GM12875 (cell line): ENCODE results near the gene TNKS1BP1.
"Not testable (repeated sequence)": the region's sequence is repeated elsewhere in the genome, so short reads cannot be mapped to it uniquely, and the experiment has no call there.

Experiments
- H3K4me3 ChIP-seq: one replicate; pipeline ENCODE4 v1.5.1; 2011; ENCODE audit warnings: low read depth, low read length, control low read depth
- CTCF ChIP-seq: IDR thresholded peaks from 2 replicates; pipeline ENCODE4 v1.5.1; 2011; ENCODE audit warnings: low read depth, mild to moderate bottlenecking, control low read depth, inconsistent platforms, low read length, moderate library complexity, borderline replicate concordance; ENCODE audit not compliant: insufficient read depth

TNKS1BP1 gene

GRCh38 chr11:57368106-57368844 lies 43.5 kb upstream of the TNKS1BP1 start:
- no peak overlapping the region for H3K4me3 ChIP-seq
- no peak for TF ChIP-seq CTCF

- H3K4me3 ChIP-seq: no peak overlapping the region
- no peak for TF ChIP-seq CTCF
Observed at GRCh38 chr11:57364851-57365660, 40.3 kb upstream of the TNKS1BP1 start.

GRCh38 chr11:57363131-57364080 lies 38.7 kb upstream of the TNKS1BP1 start:
- no peak for TF ChIP-seq CTCF
- H3K4me3 ChIP-seq: no peak overlapping the region

GRCh38 chr11:57361926-57362325 lies 37.2 kb upstream of the TNKS1BP1 start:
- TF ChIP-seq CTCF: no peak
- H3K4me3 ChIP-seq: no peak overlapping the region

- not testable (repeated sequence) for H3K4me3 ChIP-seq
Observed at GRCh38 chr11:57361420-57361819, 36.7 kb upstream of the TNKS1BP1 start.

GRCh38 chr11:57360991-57361390 lies 36.2 kb upstream of the TNKS1BP1 start:
- no peak overlapping the region for H3K4me3 ChIP-seq
- TF ChIP-seq CTCF: no peak

GRCh38 chr11:57359896-57360690 lies 35.3 kb upstream of the TNKS1BP1 start:
- H3K4me3 ChIP-seq: no peak overlapping the region
- no peak for TF ChIP-seq CTCF
